ENCODE measurements around the gene NUMA1.

NUMA1 gene

DNA sequence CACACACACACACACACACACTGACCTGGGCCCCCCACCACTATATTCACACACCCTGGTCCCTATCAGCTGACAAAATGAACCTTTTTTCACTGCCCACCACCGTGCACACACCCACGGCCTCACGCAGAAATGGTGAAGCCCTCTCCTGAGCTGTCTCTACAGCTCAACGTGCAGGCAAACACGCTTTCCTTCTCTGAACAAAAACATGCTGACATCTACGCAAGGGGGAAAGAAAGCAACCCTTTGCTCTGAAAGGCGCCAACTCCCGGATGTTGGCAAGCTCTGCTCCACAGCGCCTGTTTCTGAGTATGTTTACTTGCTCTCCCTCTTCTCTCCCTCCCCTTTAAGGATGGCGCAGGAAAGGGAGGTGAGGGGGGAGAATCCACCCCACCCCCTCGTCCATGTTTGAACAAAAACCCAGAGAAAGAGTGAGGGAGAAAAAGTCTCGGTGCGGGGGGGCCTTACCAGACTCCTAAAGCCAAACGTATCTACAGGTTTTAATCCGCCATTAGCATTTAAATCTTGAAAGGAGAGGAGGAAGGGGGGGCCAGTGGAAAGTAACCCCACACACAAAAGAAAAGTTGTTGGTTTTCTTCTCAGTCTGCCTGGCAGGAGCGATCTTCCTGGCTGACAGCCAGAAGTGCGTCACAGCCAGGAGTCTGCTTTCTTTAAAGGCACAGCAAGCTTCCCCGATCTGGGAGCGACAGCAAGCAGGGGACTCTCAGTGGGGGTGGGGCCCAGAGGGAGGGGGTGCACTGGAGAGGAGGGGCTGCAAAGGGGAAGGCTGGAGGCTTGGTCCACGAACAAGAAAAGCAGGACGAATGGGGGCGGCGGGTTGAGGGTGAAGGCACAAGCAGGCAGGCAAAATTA is 39.6 kb downstream of the NUMA1 start:
- H4K20me1 ChIP-seq, result peaks cover 12% of the 10 kb centered on the region
- H3K4me1 ChIP-seq, result peaks cover 65% of the 10 kb centered on the region
- H3K9me3 ChIP-seq, result no peaks in the 10 kb centered on the region
- H3K4me2 ChIP-seq, result peak overlapping the region; percentile 96
- peak overlapping the region; percentile 94 for H3K27ac ChIP-seq
- no peaks in the 10 kb centered on the region for H3K27me3 ChIP-seq
- H3K9ac ChIP-seq, result peak overlapping the region; percentile 87
- H3K4me3 ChIP-seq, result peak overlapping the region; percentile 77
- no peak for TF ChIP-seq Cebpa-rat (IDR thresholded peaks at IDR 0.05)
- H3K36me3 ChIP-seq, result peaks cover 22% of the 10 kb centered on the region

DNA sequence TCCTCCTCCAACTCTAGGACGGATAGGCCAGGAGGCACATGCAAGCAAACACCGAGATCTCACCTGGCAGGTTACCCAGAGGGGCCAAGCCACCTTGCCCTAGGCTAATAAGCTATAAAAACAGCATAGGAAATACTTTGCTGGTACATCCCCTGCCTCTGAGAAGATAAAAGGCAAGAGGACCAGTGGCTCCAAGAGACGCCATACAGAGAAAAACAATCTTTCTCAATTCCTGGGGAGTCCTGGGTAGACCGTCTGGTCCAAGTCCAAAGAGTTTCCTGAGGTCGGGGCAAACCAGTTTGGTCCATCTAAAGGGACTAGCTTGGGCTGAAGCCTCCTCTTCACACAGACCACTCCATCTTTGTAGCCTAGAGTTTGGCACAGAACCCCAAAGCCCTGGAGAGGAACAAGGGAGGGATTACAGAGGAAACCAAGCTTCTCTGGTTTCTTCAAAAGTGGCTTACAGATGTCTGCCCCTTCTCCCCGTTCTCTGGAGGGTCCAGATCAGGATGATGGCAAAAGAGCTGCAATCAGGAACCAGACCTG is 40.4 kb downstream of the NUMA1 start:
- H3K4me1 ChIP-seq, result peaks cover 65% of the 10 kb centered on the region

DNA sequence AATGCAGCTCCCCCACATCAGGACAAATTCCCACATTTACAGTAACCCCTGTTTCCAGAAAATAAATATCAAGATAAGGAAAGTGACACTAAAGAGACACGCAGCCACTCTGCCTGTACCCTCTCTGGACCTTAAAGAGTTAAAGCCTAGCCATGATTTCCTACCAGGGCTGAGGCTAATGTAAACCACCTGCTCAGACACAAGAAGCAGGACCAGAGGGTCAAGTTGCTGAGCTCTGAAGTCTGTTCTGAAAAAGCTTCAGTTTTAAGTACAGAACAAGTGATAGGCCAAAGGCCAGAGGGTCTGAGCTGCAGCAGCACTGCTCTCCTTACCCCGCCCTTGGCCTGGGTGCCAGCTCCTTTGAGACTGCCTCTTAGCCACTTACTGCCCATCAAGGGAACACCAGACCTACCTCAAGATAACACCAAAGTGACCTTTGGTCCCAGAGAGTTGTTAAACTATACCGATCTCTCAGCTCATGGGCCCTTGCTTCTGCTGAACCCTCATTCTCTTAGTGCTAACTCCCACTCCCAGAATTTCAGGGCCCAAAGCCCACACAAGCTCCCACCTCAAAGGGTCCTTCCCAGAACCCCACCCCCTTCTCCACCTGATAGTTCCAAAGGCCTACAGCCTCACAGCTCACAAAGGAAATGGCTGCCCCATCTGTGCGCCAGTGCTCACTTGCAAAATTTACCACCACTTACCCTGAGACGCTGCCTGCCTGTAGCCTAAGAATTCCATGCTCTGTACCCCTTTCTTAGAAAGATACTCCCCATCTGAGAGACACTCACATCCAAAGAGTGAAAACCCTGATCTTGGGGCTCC is 41.1 kb downstream of the NUMA1 start:
- Histone ChIP-seq H3K27me3 (no peaks in the 10 kb centered on the region), H3K36me3 (peaks cover 26% of the 10 kb centered on the region), H3K4me1 (peaks cover 65% of the 10 kb centered on the region), H3K27ac (peak overlapping the region; percentile 94), H4K20me1 (peaks cover 27% of the 10 kb centered on the region), H3K9ac (peak overlapping the region; percentile 87), H3K9me3 (no peaks in the 10 kb centered on the region), H3K4me3 (peak overlapping the region; percentile 77), H3K4me2 (peak overlapping the region; percentile 96)
- no peak for TF ChIP-seq Cebpa-rat (IDR thresholded peaks at IDR 0.05)

More for the DNA sequence above, 40.4 kb downstream of the NUMA1 start:
- H3K36me3 ChIP-seq, result peaks cover 23% of the 10 kb centered on the region
- H3K27ac ChIP-seq, result peak overlapping the region; percentile 94
- peaks cover 20% of the 10 kb centered on the region for H4K20me1 ChIP-seq
- H3K9ac ChIP-seq, result peak overlapping the region; percentile 87
- no peaks in the 10 kb centered on the region for H3K9me3 ChIP-seq
- peak overlapping the region; percentile 96 for H3K4me2 ChIP-seq
- no peaks in the 10 kb centered on the region for H3K27me3 ChIP-seq
- no peak for TF ChIP-seq Cebpa-rat (IDR thresholded peaks at IDR 0.05)
- H3K4me3 ChIP-seq, result peak overlapping the region; percentile 77

DNA sequence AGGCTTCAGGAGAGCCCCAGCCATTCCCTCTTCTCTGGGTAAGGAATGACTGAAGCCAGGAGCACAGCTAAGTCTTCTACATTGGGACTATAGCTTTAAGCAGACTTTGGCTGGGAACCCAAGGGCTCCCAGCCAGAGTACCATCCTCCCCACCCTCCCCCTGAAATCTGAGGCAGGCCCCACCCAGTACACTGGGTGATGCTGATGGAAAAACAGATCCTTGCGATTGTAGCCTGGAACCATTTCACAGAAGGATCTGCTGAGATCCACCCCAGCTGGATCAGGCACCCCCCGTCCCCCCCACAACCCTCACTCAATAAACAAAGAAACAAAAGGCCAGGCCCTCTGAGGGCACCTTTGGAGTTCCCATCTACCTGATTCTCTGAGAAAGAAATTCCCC is 41.9 kb downstream of the NUMA1 start:
- Histone ChIP-seq H3K9ac (peak overlapping the region; percentile 87), H3K36me3 (peaks cover 34% of the 10 kb centered on the region), H3K4me1 (peaks cover 65% of the 10 kb centered on the region), H4K20me1 (peaks cover 35% of the 10 kb centered on the region), H3K4me2 (peak overlapping the region; percentile 96), H3K27ac (peak overlapping the region; percentile 94), H3K27me3 (no peaks in the 10 kb centered on the region), H3K9me3 (no peaks in the 10 kb centered on the region), H3K4me3 (peak overlapping the region; percentile 77)
- no peak for TF ChIP-seq Cebpa-rat (IDR thresholded peaks at IDR 0.05)

DNA sequence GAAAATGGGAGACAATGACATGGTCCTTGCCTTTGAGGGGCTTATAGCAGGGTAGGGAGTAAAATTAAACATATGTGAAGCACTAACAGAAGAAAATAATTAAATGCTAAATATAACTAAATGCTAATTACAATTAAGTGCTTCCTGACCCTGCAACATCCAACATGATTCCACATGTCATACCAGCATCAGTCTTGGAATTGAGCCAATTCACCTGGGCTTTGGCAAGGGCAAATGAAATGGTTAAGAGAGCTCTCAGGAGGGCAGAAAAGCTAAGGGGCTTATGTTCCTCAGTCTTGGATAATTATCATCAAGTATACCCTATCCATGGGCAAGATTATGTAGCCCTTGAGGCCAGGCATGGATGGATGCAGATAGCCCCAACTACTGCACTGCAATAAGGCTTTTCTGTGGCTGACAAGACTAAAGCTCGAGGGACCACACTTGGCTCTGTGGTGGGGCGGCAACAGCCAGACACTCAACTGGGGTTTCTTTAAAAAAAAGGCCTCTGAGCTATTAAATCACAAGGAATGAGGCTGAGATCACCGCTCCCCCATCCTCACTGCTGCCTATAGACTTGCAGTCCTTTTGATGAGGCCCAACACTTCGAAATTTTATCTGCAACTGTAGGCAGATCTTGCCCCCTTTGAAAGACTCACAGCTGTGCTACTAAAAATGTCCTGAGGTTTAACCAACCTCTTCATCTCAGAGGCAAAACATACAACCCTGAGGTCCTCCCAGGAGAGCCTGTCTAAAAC is 42.6 kb downstream of the NUMA1 start:
- Histone ChIP-seq H3K36me3 (peaks cover 40% of the 10 kb centered on the region), H3K27me3 (no peaks in the 10 kb centered on the region), H4K20me1 (peaks cover 42% of the 10 kb centered on the region), H3K9me3 (no peaks in the 10 kb centered on the region), H3K4me2 (peak overlapping the region; percentile 96), H3K9ac (peak overlapping the region; percentile 87), H3K4me1 (peaks cover 65% of the 10 kb centered on the region), H3K27ac (peak overlapping the region; percentile 94), H3K4me3 (peak overlapping the region; percentile 77)
- TF ChIP-seq Cebpa-rat (IDR thresholded peaks at IDR 0.05), result no peak

DNA sequence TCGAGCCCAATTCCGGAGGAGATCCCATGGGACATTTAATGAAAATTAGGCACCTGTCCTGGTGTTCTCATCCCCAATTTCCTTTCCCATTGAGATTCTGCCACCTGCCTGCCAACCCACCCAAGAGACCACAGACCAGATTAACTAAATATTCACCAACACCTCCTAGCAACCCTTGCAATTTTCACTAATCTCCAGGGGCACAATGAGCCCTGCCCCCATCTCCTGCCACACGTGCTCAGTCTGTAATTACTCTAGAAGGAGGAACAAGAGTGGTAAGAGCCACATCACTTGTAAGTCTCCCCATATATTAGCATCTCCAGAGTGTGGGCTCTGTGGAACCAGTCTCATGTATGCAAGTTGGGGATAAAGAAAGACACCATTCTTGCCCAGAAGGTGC is 43.7 kb downstream of the NUMA1 start:
- peaks cover 53% of the 10 kb centered on the region for H4K20me1 ChIP-seq
- H3K9me3 ChIP-seq, result no peaks in the 10 kb centered on the region
- H3K27ac ChIP-seq, result peak overlapping the region; percentile 94
- peak overlapping the region; percentile 96 for H3K4me2 ChIP-seq
- peaks cover 51% of the 10 kb centered on the region for H3K36me3 ChIP-seq
- H3K4me1 ChIP-seq, result peaks cover 67% of the 10 kb centered on the region
- H3K9ac ChIP-seq, result peak overlapping the region; percentile 87; the same call in 1 of the 2 replicates
- H3K27me3 ChIP-seq, result no peaks in the 10 kb centered on the region
- TF ChIP-seq Cebpa-rat (IDR thresholded peaks at IDR 0.05), result no peak
- peak overlapping the region; percentile 77 for H3K4me3 ChIP-seq

DNA sequence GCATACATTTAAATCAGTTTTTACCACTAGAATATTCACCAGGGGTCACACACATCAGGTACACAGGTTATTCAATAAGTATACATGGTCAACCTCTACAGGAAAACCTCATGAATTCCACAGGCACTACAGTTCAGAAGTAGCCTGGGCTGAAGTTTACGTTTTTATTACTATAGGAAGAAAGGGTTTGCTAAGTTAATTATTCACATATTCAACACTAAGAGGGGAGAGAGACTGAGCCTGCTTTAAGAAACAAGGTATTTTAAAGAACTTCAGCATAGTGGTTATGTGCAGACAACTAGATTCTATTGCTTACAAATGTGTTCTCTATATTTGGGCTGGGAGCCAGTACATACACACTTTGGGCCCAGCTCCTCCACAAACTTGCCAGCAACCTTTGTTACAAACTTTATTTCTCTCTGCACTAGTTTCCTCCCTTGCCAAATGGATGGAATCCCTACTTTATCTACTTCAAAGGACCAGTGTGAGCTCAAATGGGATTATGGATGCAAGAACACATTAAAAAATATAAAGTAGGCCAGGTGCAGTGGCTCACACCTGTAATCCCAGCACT is 49.8 kb downstream of the NUMA1 start:
- Histone ChIP-seq H3K27ac (no peak overlapping the region), H3K9me3 (no peaks in the 10 kb centered on the region), H3K9ac (no peak overlapping the region), H3K4me1 (peaks cover 72% of the 10 kb centered on the region), H4K20me1 (peaks cover 100% of the 10 kb centered on the region), H3K4me3 (no peak overlapping the region), H3K4me2 (no peak overlapping the region; the same call in 1 of the 2 replicates), H3K36me3 (peaks cover 98% of the 10 kb centered on the region), H3K27me3 (no peaks in the 10 kb centered on the region)
- TF ChIP-seq Cebpa-rat (IDR thresholded peaks at IDR 0.05), result no peak

DNA sequence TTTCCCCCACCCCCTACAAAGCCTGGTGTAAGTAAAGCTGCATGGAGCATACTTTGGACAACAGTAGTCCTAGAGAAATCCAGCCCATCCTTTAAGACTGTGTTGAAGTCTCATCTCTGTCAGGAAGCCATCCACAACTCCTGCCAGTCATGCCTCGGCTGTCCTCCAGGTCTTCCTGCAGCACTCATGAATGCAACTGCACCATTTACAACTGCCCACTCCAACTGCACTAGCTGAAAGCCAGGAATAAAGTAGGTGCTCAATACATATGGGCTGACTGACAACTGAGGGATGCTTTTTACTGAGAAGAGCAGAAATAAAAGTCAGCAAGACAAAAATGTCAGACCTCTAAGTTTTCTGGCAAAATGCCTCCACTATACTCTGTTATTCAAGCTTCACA is 54.3 kb downstream of the NUMA1 start:
- H3K9ac ChIP-seq, result no peak overlapping the region; the same call in 1 of the 2 replicates
- H4K20me1 ChIP-seq, result peaks cover 100% of the 10 kb centered on the region
- peaks cover 33% of the 10 kb centered on the region; the same call in 1 of the 2 replicates for H3K4me1 ChIP-seq
- H3K27ac ChIP-seq, result no peak overlapping the region
- peaks cover 98% of the 10 kb centered on the region for H3K36me3 ChIP-seq
- TF ChIP-seq Cebpa-rat (IDR thresholded peaks at IDR 0.05), result no peak
- H3K4me2 ChIP-seq, result no peak overlapping the region
- H3K4me3 ChIP-seq, result no peak overlapping the region
- H3K27me3 ChIP-seq, result no peaks in the 10 kb centered on the region
- no peaks in the 10 kb centered on the region for H3K9me3 ChIP-seq
